NOMO-1 (cell line): ENCODE data around the gene GOSR1.
"Not testable (repeated sequence)": the region's sequence is repeated elsewhere in the genome, so short reads cannot be mapped to it uniquely, and the experiment has no call there.

Experiments used
- DNase-seq, 2 experiments: peaks; one replicate each; lab custom pipeline; 2025; ENCODE audit not compliant: unreplicated experiment in 2 of 2; lab: John Stamatoyannopoulos, UW

GOSR1 gene

DNA sequence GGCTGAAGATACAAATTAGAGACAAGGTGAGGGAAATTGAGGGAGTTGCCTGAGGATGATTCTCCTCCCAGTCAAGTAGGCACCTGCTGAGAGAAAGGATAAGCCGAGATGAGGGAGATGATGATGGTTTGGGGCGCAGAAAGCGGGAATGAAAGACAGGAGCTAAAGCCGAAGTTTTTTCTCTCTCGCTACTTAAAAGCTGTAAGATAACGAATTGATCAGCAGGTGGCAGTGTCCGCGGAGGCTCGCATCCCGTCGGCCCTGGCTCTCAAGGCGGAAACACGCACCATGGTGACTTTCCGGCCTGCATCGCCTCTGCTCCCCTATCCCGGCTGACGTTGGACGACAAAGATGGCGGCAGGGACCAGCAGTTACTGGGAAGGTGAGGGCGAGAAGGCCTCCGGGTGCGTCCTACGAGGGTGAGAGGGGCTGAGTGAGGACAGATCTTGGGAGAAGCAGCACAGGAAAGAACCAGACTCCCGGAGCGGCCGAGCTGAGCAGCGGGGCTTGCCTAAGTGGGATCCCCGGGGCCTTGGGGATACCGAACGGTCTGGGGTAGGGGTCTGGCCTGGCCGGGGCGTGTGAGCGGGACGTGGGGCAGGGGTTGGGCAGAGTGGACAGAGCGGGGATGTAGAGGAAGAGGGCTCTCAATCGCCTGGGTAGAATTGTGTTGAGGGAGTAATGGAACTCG, at the start of gene GOSR1:
Gene GOSR1 (plus strand): TSS at position 326 of the 691 bp plus-strand sequence. CDS start 26 bp downstream, at position 352.
- DNase-seq = peak; percentile 89 to 95

DNA sequence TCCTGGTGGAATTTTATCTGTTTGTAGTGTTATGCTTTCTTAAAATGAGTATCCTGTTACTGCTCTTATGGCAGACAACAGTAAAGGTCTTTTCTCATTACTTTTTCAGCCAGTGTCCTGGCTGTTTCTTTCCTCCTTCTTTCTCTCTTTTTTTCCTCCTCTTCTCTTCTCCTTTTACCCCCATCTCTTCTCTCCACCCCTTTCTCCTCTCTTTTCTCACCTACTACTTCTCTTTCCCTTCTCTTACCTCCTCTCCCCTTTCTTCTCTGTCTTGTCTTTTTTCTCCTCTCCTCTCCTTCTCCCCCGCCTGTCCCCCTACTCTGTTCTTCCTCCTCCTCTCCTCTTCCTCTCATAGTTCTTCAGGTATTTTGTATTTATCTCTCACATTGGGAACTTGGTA, 49.6 kb upstream of the GOSR1 start:
- DNase-seq = no peak

DNA sequence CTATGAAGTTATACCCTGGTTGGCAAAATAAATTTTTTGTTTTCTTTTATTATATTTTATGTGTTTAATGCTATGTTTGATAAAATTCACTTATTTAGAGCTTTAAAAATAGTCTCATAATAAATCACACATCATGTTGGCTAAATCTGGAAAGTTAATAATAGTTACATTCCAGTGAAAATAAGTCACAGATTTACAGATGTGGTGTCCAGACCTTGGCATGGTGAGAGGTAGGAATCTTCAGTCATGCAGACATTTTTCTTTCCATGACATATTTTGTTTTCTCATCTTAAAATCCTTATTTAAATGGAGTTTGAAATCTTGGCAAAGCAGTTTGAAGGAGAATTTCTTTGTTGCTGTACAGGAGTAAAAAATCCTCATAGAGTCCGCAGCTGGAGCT, 48.1 kb upstream of the GOSR1 start:
- DNase-seq = no peak

DNA sequence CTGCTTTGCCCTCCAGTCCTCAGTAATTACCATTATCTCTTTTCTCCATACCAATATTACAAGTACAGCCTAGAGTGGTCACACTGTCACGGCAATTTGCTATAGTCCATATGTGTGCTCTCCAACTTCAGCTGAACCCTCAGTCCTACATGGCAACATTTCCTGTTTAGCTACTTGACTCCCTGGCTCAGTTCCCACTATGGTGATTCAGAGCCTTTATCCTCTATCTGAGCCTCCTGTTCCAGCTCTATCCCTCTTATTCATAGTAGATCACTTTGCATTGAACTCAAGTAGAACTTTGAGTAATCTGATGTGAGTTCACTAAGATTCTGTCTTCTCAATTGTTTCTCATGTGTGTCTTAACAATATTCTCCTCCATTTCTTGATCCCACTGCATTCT, 43.7 kb upstream of the GOSR1 start:
- DNase-seq = no peak

DNA sequence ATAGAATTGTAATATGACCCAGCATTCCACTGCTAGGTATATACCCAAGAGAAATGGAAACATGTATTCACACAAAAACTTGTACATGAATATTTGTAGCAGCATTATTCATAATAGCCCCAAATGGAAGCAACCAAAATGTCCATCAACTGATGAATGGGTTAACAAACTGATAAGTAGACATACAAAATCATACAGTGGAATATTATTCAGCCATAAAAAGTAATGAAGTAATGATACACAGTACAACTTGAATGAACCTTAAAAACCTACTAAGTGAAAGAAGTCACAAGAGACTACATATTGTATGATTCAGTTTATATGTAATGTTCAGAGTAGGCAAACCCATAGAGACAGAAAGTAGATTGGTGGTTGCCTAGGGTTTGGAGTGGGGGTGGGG, 40.5 kb upstream of the GOSR1 start:
- DNase-seq = no peak

DNA sequence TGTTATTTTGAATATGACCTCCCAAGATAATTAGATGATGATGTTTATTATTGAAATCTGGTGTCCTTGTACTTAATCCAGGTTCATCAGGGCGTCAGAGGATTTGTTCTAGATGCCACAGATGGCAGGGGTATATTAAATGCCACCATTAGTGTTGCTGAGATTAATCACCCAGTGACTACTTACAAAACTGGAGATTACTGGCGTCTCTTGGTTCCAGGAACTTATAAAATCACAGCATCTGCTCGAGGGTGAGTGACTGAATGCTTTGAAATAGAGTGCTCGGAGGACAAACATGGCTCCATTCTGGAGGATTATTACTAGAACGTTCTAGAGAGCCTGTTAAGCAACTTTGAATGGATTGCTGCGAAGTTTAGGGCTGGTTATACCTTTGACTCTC, 33.5 kb upstream of the GOSR1 start:
- no peak for DNase-seq

DNA sequence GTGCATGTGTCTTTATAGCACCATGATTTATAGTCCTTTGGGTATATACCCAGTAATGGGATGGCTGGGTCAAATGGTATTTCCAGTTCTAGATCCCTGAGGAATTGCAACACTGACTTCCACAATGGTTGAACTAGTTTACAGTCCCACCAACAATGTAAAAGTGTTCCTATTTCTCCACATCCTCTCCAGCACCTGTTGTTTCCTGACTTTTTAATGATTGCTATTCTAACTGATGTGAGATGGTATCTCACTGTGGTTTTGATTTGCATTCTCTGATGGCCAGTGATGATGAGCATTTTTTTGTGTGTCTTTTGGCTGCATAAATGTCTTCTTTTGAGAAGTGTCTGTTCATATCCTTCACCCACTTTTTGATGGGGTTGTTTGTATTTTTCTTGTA, 30.6 kb upstream of the GOSR1 start:
- DNase-seq = not testable (repeated sequence)

DNA sequence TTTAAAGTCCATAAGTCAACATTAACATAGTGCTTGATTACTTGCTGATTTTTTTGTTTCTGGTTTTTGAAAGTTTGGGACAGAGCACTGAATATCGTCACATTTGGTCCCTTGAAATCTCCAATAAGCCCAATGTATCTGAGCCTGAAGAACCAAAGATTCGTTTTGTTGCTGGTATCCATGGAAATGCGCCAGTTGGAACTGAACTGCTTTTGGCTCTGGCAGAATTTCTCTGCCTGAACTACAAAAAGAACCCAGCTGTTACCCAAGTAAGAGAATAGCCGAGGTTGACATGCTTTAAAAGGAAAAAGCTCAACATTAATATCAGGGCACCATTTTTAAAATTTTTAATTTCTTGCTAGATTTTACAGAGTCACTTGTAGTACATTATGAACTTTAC, 27.7 kb upstream of the GOSR1 start:
- no peak for DNase-seq

DNA sequence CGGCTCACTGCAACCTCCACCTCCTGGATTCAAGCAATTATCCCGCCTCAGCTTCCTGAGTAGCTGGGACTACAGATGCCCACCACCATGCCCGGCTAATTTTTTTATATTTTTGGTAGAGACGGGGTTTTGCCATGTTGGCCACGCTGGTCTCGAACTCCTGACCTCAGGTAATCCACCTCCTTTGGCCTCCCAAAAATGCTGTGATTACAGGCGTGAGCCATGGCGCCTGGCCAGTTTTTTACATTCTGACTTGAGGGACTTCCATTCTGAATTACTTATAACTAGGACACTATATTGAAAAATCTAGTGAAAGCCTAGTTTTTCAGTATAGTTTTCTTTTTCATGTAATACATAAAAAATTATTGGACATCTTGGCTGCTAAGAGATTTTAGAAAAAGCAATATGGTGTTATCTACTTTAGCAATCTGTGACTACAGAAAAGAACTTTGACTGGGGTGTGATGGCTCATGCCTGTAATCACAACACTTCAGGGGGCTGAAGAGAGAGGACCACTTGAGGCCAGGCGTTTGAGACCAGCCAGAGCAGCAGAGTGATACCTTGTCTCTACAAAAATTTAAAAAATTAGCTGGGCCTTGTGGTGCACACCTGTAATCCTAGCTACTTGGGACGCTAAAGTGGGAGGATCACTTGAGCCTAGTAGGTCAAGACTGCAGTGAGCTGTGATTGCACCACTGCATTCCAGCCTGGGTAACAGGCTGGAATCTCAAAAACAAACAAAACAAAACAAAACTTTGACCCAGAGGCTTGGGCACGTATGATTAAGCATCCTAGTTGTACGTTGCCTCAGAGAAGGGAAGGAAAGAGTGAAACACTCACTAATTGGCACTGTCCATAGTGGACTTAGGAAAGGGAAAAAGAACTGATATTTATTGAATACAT, 26.8 kb upstream of the GOSR1 start:
- no peak for DNase-seq

DNA sequence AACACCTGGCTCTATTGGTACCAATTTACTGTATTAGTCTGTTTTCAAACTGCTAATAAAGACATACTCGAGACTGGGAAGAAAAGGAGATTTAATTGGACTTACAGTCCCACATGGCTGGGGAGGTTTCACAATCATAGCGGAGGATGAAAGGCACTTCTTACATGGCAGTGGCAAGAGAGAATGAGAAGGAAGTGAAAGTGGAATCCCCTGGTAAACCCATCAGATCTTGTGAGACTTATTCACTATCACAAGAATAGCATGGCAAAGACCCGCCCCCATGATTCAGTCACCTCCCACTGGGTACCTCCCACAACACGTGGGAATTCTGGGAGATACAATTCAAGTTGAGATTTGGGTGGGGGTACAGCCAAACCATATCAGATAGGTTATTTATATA, 22.6 kb upstream of the GOSR1 start:
- DNase-seq = peak in 1 of 2 experiments; percentile 8

DNA sequence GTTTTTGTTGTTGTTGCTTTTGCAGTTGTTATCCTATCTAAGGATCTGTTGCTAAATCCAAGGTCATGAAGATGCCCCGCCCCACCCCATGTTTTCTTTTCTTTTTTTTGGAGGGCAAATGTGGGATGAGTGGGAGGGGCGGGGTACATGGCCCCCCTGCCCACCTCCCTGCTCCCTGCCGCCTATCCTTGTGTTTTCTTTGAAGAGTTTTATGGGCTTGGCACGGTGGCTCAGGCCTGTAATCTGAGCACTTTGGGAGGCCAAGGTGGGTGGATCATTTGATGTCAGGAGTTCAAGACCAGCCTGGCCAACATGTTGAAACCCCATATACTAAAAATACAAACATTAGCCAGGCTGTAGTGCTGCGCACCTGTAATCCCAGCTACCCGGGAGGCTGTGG, 18.8 kb upstream of the GOSR1 start:
- DNase-seq = no peak

DNA sequence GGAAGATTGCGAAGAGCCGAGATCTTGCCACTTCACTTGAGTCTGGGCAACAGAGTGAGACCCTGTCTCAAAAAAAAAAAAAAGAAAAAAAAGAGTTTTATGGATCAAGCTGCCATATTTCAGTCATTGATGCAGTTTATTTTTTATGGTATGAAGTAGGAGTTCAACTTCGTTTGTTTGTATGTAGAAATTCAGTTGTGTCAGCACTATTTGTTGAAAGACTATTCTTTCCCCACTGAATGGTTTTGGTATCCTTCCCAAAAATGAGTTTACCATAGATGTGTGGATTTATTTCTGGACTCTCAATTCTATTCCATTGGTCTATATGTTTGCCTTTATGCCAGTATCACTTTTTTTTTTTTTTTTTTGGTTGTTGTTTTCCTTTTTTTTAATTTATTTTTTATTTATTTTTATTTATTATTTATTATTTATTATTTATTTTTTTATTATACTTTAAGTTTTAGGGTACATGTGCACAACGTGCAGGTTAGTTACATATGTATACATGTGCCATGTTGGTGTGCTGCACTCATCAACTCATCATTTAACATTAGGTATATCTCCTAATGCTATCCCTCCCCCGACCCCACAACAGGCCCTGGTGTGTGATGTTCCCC, 18.3 kb upstream of the GOSR1 start:
- DNase-seq = not testable (repeated sequence)

DNA sequence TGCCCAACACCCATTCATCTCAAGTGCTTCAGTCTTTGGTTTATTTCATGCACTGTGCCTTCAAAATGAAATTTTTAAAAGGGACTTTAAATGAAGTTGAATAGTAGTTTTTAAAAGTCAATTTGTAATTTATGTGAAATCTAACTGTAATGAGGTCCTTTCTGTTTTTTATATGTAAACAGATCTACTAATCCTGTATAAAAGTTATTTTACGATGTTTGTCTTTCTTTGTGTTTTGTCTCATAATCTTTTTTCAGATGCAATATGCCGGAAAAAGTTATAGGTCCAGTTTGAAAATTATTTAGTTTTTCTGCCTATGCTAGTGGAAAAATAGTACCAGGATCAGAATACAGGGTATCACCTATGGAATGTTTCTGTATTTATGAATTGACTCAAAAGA, 8.7 kb upstream of the GOSR1 start:
- DNase-seq = no peak

DNA sequence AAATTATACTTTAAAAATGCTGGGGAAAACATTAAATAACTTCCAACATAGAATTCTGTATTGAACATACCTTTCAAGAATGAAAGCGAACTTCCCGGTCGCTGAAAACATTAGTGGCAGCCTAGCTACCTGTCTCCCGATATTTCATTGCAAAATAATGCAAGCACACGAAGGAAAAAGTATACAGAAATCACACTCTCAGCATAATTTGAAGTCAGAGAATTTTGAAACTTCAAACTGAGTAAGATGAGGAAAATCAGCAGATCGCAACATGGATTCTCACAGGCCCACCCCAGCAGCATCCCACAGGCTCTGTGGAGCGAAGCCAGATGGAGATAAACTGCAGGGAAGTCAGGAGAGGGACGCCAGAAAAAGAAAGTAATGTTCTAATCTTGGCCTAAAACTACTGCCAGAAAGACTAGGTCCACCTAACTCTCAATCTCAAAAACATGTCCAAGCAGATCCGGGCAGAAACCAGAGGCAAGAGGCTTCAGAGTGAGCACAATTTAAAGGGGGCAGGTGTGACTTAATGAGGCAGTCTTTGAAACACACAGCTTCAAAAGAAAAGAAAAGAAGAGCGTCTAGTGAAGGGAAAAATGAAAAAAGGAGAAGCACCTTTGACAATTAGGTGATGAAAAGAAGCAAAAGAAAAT, 4.8 kb upstream of the GOSR1 start:
- DNase-seq = no peak

DNA sequence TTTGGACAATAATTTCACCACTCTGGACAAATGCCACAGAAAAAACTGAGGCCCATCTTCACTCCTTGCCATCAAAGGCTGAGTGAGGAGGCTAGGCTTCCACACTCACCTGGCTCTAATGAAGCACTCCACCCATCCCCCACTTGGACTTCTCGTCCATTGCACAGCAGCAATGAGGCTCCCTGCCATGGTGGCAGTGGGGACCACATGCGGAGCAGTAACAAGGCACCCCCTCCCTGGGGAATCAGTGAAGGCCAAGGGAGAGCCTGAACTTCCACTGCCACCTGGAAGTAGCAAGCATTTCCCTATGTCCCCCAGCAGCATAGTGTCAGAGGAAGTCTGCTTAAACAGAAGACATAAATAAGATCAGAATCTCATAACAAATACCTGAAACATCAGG, 2.0 kb upstream of the GOSR1 start:
- no peak for DNase-seq

DNA sequence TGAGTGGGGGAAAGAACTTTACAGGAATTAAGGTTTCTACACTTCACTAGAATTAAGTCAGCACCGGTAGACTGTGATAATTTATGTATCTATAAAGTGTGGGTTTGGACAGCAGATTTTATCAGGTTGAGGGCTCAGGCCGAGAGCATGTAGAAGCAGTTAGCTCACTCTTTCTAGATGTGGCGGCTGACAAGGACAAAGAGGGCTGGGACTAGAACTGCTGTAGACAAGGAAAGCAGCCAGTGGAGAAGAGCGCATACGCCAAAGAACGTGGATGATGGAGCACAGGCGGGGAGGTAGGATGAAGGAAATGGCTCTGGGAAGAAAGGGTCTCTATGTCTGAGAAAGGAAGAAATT, 504 bp upstream of the GOSR1 start:
- no peak for DNase-seq

DNA sequence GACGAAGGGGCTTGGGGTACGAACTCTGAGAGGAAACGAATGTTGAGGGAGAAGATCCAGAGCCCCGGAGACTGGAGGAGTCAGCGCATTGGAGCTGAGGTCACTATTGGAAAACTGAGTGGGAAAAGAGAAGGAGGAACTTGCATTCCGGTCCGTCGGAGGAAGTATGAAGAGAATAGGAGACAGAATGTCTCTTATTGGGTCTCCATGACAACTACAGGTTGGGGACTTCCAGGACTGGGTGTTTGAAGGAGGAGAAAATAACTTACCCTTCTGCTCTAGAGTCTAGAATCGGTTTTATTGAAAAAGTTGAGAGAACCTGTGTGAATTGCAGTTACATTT, 537 bp downstream of the GOSR1 start:
- DNase-seq = peak in 1 of 2 experiments; percentile 24

DNA sequence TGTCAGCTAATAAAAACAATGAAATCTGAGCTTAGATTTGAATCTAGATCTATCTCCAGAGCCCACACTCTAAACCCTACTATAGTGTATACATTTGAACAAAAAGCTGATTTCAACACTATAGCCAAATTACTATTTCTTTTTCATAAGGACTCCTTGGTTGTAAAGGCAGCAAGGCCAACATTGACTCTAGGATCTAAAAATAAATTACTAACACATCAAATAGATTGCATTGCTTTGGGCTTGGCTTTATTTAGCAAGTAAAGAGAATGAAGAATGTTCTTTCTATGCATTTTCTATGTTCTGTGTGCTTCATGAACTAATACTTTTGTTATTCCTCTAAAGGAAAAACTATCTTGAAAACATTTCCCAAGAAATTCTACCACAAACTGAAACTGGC, 5.3 kb downstream of the GOSR1 start:
- no peak for DNase-seq

DNA sequence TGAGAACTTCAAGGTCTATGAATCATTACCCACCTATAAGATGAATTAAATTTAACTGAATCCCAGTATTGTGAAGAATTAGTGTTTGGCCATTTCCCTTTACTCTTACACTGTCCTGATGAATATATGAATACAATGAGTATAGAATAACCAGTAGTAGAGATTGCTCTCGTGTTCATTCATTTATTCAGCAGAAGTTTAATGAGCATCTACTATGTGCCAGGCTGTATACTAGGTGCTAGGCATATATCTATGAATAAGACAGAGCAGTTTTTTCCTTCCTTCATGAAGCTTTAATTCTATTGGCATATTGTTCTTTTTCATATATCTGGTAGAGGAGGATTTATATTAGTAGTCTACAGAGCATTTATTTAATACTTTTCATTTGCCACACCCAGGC, 6.0 kb downstream of the GOSR1 start:
- DNase-seq = no peak

DNA sequence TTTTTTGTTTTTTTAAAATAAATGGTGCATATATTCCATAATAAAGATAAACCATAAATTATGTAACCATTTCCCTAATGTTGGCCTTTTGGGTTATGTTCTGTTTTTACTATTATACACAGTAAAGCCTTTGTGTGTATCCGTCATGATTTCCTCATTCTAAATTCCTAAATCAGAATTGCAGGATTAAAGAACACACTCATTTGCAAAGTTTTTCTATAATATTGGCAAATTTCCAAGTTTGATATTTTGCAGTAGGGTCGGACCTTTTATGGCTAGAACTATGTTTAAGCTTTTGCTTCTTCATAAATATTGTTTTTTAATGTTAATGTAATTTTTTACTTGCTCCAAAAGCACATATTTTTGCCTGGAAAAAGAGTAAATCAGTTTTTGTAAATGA, 16.6 kb downstream of the GOSR1 start:
- no peak for DNase-seq

DNA sequence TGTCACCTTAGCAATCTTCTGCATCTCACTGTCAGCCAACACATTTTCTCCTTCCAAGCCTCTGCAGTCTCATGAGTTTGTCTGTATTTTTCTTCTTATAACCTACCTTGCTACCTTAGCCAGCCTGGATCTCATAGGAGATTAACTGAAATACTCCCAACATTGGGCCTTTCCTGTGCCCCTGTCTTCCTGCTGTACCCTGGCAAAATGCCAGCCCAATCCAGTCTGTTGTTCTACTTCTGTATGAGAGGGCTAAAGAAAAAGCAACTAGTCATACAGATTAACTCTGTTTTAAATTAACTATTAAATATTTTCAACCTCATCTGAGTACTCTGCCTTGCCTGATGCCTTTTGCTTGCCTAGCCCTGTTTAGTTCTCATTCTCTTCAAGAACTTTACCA, 18.4 kb downstream of the GOSR1 start:
- no peak for DNase-seq
